ENCODE measurements around the gene MUC22. TPM values are rescaled to one million over a fixed set of nuclear protein-coding genes. Genes with fewer than 3 reads are reported as not detected.

Gene MUC22
- total and polyA plus RNA-seq, 2 donors from 2014 or later, result not detected

DNA sequence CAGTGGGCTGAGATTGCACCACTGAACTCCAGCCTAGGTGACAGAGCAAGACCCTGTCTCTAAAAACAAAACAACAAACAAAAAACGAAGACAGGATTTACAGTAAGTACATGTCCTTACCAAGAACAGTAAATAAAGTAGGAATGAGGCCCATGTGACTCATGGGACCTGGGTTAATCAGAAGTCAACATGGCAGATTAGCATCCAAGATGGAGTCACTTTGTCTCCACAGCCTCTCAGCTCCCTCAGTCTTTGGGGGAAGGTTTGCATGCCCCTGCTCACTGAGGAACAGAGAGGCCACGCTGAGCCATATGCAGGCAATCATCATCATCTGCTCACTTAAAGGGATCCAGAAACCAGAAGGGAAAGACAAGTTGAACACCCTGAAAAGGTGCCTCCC, 7.8 kb upstream of the MUC22 start:
- Histone ChIP-seq H3K4me3 (ENCODE audit: low read length in 3 of 3) (no peak overlapping the region), H3K9ac (ENCODE audit: low read length in 3 of 3) (no peak overlapping the region), H3K36me3 (ENCODE audit: control insufficient read depth in 2 of 3, insufficient read depth in 3 of 3, low read length in 3 of 3) (no peaks in the 10 kb centered on the region), H3K4me1 (ENCODE audit: control insufficient read depth in 2 of 3, insufficient read depth in 2 of 3, low read depth in 1 of 3, low read length in 3 of 3) (no peaks in the 10 kb centered on the region), H3K27ac (ENCODE audit: low read depth in 2 of 2, low read length in 2 of 2) (no peak overlapping the region), H3K9me3 (ENCODE audit: control insufficient read depth in 2 of 3, insufficient read depth in 1 of 3, low read length in 3 of 3) (no peaks in the 10 kb centered on the region), H3K27me3 (ENCODE audit: control insufficient read depth, insufficient read depth, low read length) (no peaks in the 10 kb centered on the region)
- TF ChIP-seq, protein P1, sequence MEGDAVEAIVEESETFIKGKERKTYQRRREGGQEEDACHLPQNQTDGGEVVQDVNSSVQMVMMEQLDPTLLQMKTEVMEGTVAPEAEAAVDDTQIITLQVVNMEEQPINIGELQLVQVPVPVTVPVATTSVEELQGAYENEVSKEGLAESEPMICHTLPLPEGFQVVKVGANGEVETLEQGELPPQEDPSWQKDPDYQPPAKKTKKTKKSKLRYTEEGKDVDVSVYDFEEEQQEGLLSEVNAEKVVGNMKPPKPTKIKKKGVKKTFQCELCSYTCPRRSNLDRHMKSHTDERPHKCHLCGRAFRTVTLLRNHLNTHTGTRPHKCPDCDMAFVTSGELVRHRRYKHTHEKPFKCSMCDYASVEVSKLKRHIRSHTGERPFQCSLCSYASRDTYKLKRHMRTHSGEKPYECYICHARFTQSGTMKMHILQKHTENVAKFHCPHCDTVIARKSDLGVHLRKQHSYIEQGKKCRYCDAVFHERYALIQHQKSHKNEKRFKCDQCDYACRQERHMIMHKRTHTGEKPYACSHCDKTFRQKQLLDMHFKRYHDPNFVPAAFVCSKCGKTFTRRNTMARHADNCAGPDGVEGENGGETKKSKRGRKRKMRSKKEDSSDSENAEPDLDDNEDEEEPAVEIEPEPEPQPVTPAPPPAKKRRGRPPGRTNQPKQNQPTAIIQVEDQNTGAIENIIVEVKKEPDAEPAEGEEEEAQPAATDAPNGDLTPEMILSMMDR (IDR thresholded peaks at IDR 0.05; ENCODE audit: borderline replicate concordance, extremely low read depth, insufficient read depth), result no peak
- DNase-seq, result no peak
- intact Hi-C loops (cut with DNase I), result no loop called here
- no peak for FAIRE-seq

DNA sequence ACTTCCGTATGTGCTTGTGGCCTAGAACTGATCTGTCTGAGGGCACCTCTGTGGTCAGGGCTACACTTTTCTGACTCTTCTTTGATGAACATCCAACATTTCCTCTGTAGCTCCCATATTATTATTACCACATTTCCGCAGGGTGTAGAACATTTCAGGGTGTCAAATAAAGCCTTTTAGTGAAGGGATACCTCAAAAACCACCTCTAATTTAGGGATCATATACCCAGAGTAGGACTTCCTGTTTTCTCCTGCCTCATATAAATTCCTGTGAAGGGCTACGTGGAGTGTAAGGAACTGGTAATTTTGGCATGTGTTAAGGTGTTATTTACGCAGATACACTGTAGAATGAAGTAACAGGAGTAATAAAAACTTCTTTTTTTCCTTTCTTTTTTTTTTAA, 5.5 kb upstream of the MUC22 start:
- Histone ChIP-seq H3K4me3 (ENCODE audit: low read length in 3 of 3) (no peak overlapping the region), H3K36me3 (ENCODE audit: control insufficient read depth in 2 of 3, insufficient read depth in 3 of 3, low read length in 3 of 3) (no peaks in the 10 kb centered on the region), H3K27ac (ENCODE audit: low read depth in 2 of 2, low read length in 2 of 2) (no peak overlapping the region), H3K27me3 (ENCODE audit: control insufficient read depth, insufficient read depth, low read length) (no peaks in the 10 kb centered on the region), H3K9ac (ENCODE audit: low read length in 3 of 3) (no peak overlapping the region), H3K9me3 (ENCODE audit: control insufficient read depth in 2 of 3, insufficient read depth in 1 of 3, low read length in 3 of 3) (no peaks in the 10 kb centered on the region), H3K4me1 (ENCODE audit: control insufficient read depth in 2 of 3, insufficient read depth in 2 of 3, low read depth in 1 of 3, low read length in 3 of 3) (no peaks in the 10 kb centered on the region)
- TF ChIP-seq, protein P1 (IDR thresholded peaks at IDR 0.05; ENCODE audit: borderline replicate concordance, extremely low read depth, insufficient read depth), result no peak
- FAIRE-seq (no peak), DNase-seq (no peak)
- intact Hi-C loops (cut with DNase I), result no loop called here

DNA sequence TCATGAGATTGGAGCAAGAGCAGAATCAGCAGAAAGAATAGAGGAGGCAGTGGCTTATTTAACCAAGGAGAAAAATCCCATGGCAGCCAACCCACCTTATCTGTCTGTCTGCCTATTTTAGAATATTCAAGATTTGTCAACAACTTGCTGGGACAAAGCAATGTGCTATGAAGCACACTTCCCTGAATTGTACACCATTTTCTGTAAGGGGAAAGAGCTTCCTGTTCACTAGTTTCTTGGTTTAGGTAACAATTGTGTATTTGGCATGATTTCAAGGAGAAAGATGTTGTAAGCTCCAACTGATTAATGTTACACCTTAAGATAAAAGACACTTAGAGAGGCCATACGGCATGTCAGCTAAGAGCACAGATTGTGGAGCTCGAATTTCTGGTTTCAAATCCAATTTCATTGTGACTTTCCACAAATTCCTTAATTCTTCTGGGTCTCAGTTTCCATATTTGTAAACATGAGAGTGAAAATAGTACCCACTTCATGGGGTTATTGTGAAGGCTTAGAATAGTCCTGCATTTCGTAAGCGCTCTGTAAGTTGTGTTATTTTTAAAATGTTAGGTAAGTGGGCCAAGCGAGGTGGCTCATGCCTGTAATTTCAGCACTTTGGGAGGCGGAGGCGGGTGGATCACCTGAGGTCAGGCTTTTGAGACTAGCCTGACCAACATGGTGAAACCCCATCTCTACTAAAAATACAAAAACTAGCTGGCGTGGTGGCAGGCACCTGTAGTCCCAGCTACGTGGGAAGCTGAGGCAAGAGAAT, 4.8 kb upstream of the MUC22 start:
- no peak for DNase-seq
- H3K9me3 ChIP-seq (ENCODE audit: control insufficient read depth in 2 of 3, insufficient read depth in 1 of 3, low read length in 3 of 3), result no peaks in the 10 kb centered on the region
- no peaks in the 10 kb centered on the region for H3K27me3 ChIP-seq (ENCODE audit: control insufficient read depth, insufficient read depth, low read length)
- intact Hi-C loops (cut with DNase I), result no loop called here
- TF ChIP-seq, protein P1 (IDR thresholded peaks at IDR 0.05; ENCODE audit: borderline replicate concordance, extremely low read depth, insufficient read depth), result no peak
- H3K4me1 ChIP-seq (ENCODE audit: control insufficient read depth in 2 of 3, insufficient read depth in 2 of 3, low read depth in 1 of 3, low read length in 3 of 3), result no peaks in the 10 kb centered on the region
- no peak overlapping the region for H3K9ac ChIP-seq (ENCODE audit: low read length in 3 of 3)
- no peak overlapping the region for H3K27ac ChIP-seq (ENCODE audit: low read depth in 2 of 2, low read length in 2 of 2)
- no peaks in the 10 kb centered on the region for H3K36me3 ChIP-seq (ENCODE audit: control insufficient read depth in 2 of 3, insufficient read depth in 3 of 3, low read length in 3 of 3)
- no peak for FAIRE-seq
- no peak overlapping the region for H3K4me3 ChIP-seq (ENCODE audit: low read length in 3 of 3)

Data from kidney (tissue), 14 donors.